CD4-positive, alpha-beta T cell (primary cell): Measurements from ENCODE around the gene YPEL5. TPM values are rescaled to one million over a fixed set of nuclear protein-coding genes. Genes with fewer than 3 reads are reported as not detected.
"Not testable (repeated sequence)": the region's sequence is repeated elsewhere in the genome, so short reads cannot be mapped to it uniquely, and the experiment has no call there.

Source experiments
- ATAC-seq: fragments of 200-7000 bp; cut with Tn5 transposase; one replicate; pipeline ENCODE4 v1.10.0; 2022; ENCODE audit warnings: mild to moderate bottlenecking; ENCODE audit not compliant: poor library complexity
- CTCF ChIA-PET: fragments of 350-600 bp; sonication (Branson Sonifier 250); formaldehyde crosslinking; loops from one replicate; lab custom pipeline; 2021; ENCODE audit warnings: antibody characterized with exemption, inconsistent platforms; lab: Charles Lee
- POLR2A ChIA-PET: fragments of 350-600 bp; sonication (Branson Sonifier 250); formaldehyde crosslinking; loops from one replicate; lab custom pipeline; 2021; ENCODE audit warnings: antibody characterized with exemption, inconsistent platforms; lab: Charles Lee
- DNase-seq, 14 experiments: peaks; one replicate each; pipeline ENCODE4 v3.0.0-alpha.2; 2013 to 2020; ENCODE audit warnings: mixed read lengths in 2 of 14
- H3K27ac ChIP-seq, 2 donors: one replicate each; pipeline versions ENCODE4 v1.5.1 to v1.7.0; 2013; ENCODE audit warnings: low read length in 2 of 2, low read depth in 1 of 2, mild to moderate bottlenecking in 1 of 2
- H3K27me3 ChIP-seq, 2 experiments: 1 replicate in 1 of 2; 2 replicates in 1 of 2; pipeline versions ENCODE4 v1.6.1 to v1.7.0; 2013; ENCODE audit warnings: low read length in 2 of 2, control low read depth in 1 of 2, mild to moderate bottlenecking in 1 of 2, moderate library complexity in 1 of 2; ENCODE audit not compliant: insufficient read depth in 2 of 2, control insufficient read depth in 1 of 2
- H3K36me3 ChIP-seq: one replicate; pipeline ENCODE4 v1.6.1; 2013; ENCODE audit warnings: low read length, control low read depth; ENCODE audit not compliant: insufficient read depth
- H3K4me1 ChIP-seq: one replicate; pipeline ENCODE4 v1.6.1; 2013; ENCODE audit warnings: low read length, control low read depth; ENCODE audit not compliant: insufficient read depth
- H3K4me3 ChIP-seq: one replicate; pipeline ENCODE4 v1.5.1; 2013; ENCODE audit warnings: mild to moderate bottlenecking, low read length, moderate library complexity
- H3K9me3 ChIP-seq, 2 experiments: 1 replicate in 1 of 2; 2 replicates in 1 of 2; pipeline versions ENCODE4 v1.6.1 to v1.7.0; 2013; ENCODE audit warnings: low read length in 2 of 2, mild to moderate bottlenecking in 2 of 2, control low read depth in 1 of 2, moderate library complexity in 1 of 2; ENCODE audit not compliant: control insufficient read depth in 1 of 2, insufficient read depth in 1 of 2
- H3K27ac Mint-ChIP-seq: one replicate; pipeline ENCODE4 v1.8.0; 2020; ENCODE audit warnings: mixed read lengths
- H3K27me3 Mint-ChIP-seq: one replicate; pipeline ENCODE4 v1.8.0; 2021; ENCODE audit warnings: mixed read lengths
- H3K36me3 Mint-ChIP-seq: one replicate; pipeline ENCODE4 v1.8.0; 2021; ENCODE audit warnings: low read depth, mixed read lengths
- H3K4me1 Mint-ChIP-seq: one replicate; pipeline ENCODE4 v1.8.0; 2021; ENCODE audit warnings: low read depth, mixed read lengths
- H3K4me3 Mint-ChIP-seq: one replicate; pipeline ENCODE4 v1.8.0; 2020; ENCODE audit warnings: mild to moderate bottlenecking, mixed read lengths
- H3K9me3 Mint-ChIP-seq: one replicate; pipeline ENCODE4 v1.8.0; 2020; ENCODE audit warnings: mixed read lengths
- intact Hi-C, 2 experiments: fragments of 100-400 bp; cut with DNase I in 1 of 2; cut with micrococcal nuclease in 1 of 2; formaldehyde crosslinking; loops; one replicate each; pipeline versions ENCODE4 v1.15.1 to v1.9.0; 2023 to 2025; cut with DNase I, micrococcal nuclease
- total RNA-seq, 174 experiments: library from RNA in 2 of 174; stranded (reverse) in 2 of 174; gene quantifications; one replicate each; pipeline ENCODE4 v1.2.3 and lab custom pipeline; 2021 to 2026
- TF ChIP-seq, protein P1 (sequence below): fragments of 200-600 bp; IDR thresholded peaks from one replicate; pipeline ENCODE4 v1.8.0; 2022; ENCODE audit warnings: antibody characterized with exemption, mild to moderate bottlenecking

Gene YPEL5
- total RNA-seq, 2 experiments from 2014 or later: 932 to 972 TPM

DNA sequence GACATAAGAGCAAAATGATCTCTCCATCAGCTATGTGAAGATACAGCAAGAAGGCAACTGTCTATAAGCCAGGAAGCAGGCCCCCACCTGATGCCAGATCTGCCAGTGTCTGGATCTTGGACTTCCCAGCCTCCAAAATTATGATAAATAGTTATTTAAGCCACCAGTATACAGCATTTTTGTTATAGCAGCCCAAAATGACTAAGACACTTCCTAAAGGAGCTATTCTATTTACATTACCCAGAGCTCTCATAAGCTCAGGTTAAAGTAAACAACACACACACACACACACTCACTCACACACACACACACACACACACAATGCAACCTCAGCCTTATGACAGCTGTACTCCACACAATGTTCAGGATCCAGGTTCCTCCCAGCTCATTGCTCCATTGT, 5.7 kb upstream of the YPEL5 start:
- ChIA-PET POLR2A (no interaction called here), CTCF (interaction anchor here (1.0 kb wide), 1 partner anchor 24 kb away, joined by 4 read pairs; no protein-coding TSS in a partner anchor)
- Mint-ChIP-seq H3K27ac (peak overlapping the region; percentile 13), H3K4me3 (no peak overlapping the region), H3K36me3 (peaks cover 2% of the 10 kb centered on the region), H3K9me3 (no peaks in the 10 kb centered on the region), H3K27me3 (peaks cover 4% of the 10 kb centered on the region), H3K4me1 (peaks cover 38% of the 10 kb centered on the region)
- TF ChIP-seq, protein P1, sequence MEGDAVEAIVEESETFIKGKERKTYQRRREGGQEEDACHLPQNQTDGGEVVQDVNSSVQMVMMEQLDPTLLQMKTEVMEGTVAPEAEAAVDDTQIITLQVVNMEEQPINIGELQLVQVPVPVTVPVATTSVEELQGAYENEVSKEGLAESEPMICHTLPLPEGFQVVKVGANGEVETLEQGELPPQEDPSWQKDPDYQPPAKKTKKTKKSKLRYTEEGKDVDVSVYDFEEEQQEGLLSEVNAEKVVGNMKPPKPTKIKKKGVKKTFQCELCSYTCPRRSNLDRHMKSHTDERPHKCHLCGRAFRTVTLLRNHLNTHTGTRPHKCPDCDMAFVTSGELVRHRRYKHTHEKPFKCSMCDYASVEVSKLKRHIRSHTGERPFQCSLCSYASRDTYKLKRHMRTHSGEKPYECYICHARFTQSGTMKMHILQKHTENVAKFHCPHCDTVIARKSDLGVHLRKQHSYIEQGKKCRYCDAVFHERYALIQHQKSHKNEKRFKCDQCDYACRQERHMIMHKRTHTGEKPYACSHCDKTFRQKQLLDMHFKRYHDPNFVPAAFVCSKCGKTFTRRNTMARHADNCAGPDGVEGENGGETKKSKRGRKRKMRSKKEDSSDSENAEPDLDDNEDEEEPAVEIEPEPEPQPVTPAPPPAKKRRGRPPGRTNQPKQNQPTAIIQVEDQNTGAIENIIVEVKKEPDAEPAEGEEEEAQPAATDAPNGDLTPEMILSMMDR: no peak
- Histone ChIP-seq H3K4me1 (peaks cover 23% of the 10 kb centered on the region), H3K9me3 (no peaks in the 10 kb centered on the region), H3K4me3 (no peak overlapping the region), H3K27me3 (no peaks in the 10 kb centered on the region), H3K27ac (no peak overlapping the region), H3K36me3 (no peaks in the 10 kb centered on the region)
- DNase-seq (no peak), ATAC-seq (no peak)
- intact Hi-C loops: loop anchor here in 1 of 2 experiments (10.0 kb wide), 1 partner anchor 1924 kb away; the partner anchor contains the start of gene SPAST

GRCh38 chr2:30144260-30144659, 2.5 kb upstream of the YPEL5 start:
- Histone ChIP-seq H3K9me3 (no peaks in the 10 kb centered on the region), H3K27me3 (no peaks in the 10 kb centered on the region), H3K27ac (peak overlapping the region; percentile 21 to 100), H3K4me3 (no peak overlapping the region), H3K4me1 (peaks cover 29% of the 10 kb centered on the region), H3K36me3 (peaks cover 9% of the 10 kb centered on the region)
- peaks cover 50% of the 10 kb centered on the region for H3K4me1 Mint-ChIP-seq
- peak overlapping the region; percentile 99 for H3K27ac Mint-ChIP-seq
- no peak for DNase-seq
- no peaks in the 10 kb centered on the region for H3K27me3 Mint-ChIP-seq
- ChIA-PET POLR2A (interaction anchor here (1.0 kb wide), 1 partner anchor 20 kb away, joined by 4 read pairs; no protein-coding TSS in a partner anchor), CTCF (interaction anchor here (2.3 to 3.1 kb wide), 2 partner anchors 21 to 567 kb away, joined by 11 to 13 read pairs; no protein-coding TSS in a partner anchor)
- no peak overlapping the region for H3K4me3 Mint-ChIP-seq
- H3K36me3 Mint-ChIP-seq: peaks cover 23% of the 10 kb centered on the region
- TF ChIP-seq, protein P1: no peak
- intact Hi-C loops: loop anchor here in 1 of 2 experiments (10.0 kb wide), 1 partner anchor 1921 kb away; the partner anchor contains the start of gene SPAST
- H3K9me3 Mint-ChIP-seq: no peaks in the 10 kb centered on the region
- no peak for ATAC-seq

DNA sequence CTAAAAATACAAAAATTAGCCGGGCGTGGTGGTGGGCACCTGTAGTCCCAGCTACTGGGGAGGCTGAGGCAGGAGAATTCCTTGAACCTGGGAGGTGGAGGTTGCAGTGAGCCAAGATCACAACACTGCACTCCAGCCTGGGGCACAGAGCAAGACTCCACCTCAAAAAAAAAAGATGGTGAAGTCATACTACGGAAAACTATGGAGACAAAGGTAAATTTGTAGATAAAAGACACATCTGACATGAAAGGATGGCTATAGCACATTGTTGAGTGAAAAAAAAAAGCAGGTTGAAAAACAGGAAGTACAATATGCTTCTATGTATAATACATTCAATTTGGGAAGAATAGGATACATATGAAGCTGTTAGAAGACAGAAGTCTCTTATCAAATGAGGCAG, 1.9 kb upstream of the YPEL5 start:
- not testable (repeated sequence) for H3K4me3 ChIP-seq, H3K27me3 ChIP-seq, H3K9me3 Mint-ChIP-seq, H3K27me3 Mint-ChIP-seq, ATAC-seq, H3K9me3 ChIP-seq
- DNase-seq: peak in 3 of 14 experiments; percentile 50 to 66 (median 58)
- CTCF ChIA-PET: interaction anchor here (2.3 to 3.1 kb wide), 2 partner anchors 20 to 567 kb away, joined by 11 to 13 read pairs; no protein-coding TSS in a partner anchor
- peaks cover 34% of the 10 kb centered on the region for H3K4me1 ChIP-seq
- peaks cover 52% of the 10 kb centered on the region for H3K4me1 Mint-ChIP-seq
- POLR2A ChIA-PET: interaction anchor here (2.1 to 4.7 kb wide), 5 partner anchors 19 to 92 kb away, joined by 6 to 115 read pairs (median 28); partner anchors contain the start of gene LBH
- peaks cover 30% of the 10 kb centered on the region for H3K36me3 Mint-ChIP-seq
- H3K4me3 Mint-ChIP-seq: peak overlapping the region; percentile 50
- H3K36me3 ChIP-seq: peaks cover 15% of the 10 kb centered on the region
- H3K27ac Mint-ChIP-seq: peak overlapping the region; percentile 99
- H3K27ac ChIP-seq: peak overlapping the region; percentile 96 to 100
- intact Hi-C loops: loop anchor here (5.0 to 10.0 kb wide), 3 partner anchors 53 to 1920 kb away; partner anchors contain the start of genes LCLAT1 (in 1 of the 2) and SPAST (in 1 of the 2)
